GM12891 (cell line): ENCODE data around the gene CMTR1.

Source experiments
- PAX5 ChIP-seq: IDR thresholded peaks from 2 replicates; pipeline ENCODE4 v1.6.1; 2011; ENCODE audit warnings: low read length, moderate library complexity, mild to moderate bottlenecking; ENCODE audit not compliant: insufficient read depth, severe bottlenecking
- POLR2A ChIP-seq: IDR thresholded peaks from 2 replicates; pipeline ENCODE4 v1.6.1; 2011; ENCODE audit warnings: low read depth, low read length, control low read depth
- POLR2AphosphoS5 ChIP-seq: IDR thresholded peaks from 2 replicates; pipeline ENCODE4 v1.6.1; 2011; ENCODE audit warnings: low read depth, low read length, control low read depth
- POU2F2 ChIP-seq: IDR thresholded peaks from 2 replicates; pipeline ENCODE4 v1.6.1; 2011; ENCODE audit warnings: low read depth, mild to moderate bottlenecking, control low read depth, low read length, moderate library complexity
- SPI1 ChIP-seq: IDR thresholded peaks from 2 replicates; pipeline ENCODE4 v1.6.1; 2011; ENCODE audit warnings: low read depth, low read length, control low read depth
- TAF1 ChIP-seq: IDR thresholded peaks from 2 replicates; pipeline ENCODE4 v1.6.1; 2011; ENCODE audit warnings: low read depth, low read length, control low read depth

GRCh38 chr6:37514321-37514771 lies 81.3 kb downstream of the CMTR1 start:
- TF ChIP-seq POLR2AphosphoS5, result no peak
- TF ChIP-seq POLR2A, result no peak
- TF ChIP-seq TAF1, result no peak
- no peak for TF ChIP-seq SPI1
- TF ChIP-seq POU2F2, result no peak
- TF ChIP-seq PAX5, result no peak
